ENCODE results near the gene DOCK6. TPM values are rescaled to one million over a fixed set of nuclear protein-coding genes. Genes with fewer than 3 reads are reported as not detected.

The DOCK6 gene
- total and polyA plus RNA-seq, 10 of the 15 experiments (the other 5 are each of a cell fraction or from before 2014, with no cell fraction given), result 0.76 to 24.8 (median 4.7) TPM

DNA sequence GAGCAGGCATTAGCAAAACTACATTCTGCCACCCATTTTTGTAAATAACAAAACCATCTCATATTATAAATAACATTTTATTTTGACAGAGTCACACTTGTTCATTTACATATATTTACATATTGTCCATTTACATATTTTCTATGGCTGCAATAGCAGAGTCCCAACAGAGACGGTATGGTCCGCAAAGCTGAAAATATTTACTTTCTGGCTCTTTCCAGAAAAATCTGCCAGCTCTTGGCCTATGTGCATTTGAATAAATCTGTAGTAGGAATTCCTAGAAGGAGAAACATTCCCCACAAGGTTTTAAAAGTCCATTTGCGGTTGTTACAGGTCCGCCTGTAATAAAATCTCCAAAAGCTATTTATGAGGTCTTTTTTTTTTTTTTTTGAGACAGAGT lies 27.9 kb upstream of the DOCK6 start:
- RAD21 ChIA-PET (ENCODE audit: unreplicated experiment), result interaction anchor here (1.0 to 1.2 kb wide), 3 partner anchors 91 to 380 kb away, joined by 3 to 4 read pairs (median 3); no protein-coding TSS in a partner anchor
- H3K4me1 ChIP-seq (ENCODE audit: control insufficient read depth, insufficient read depth, low read length), result peaks cover 7% of the 10 kb centered on the region
- no peaks in the 10 kb centered on the region for H4K20me1 ChIP-seq (ENCODE audit: control insufficient read depth, insufficient read depth)
- SMC1A ChIA-PET (ENCODE audit: uncharacterized antibody, unreplicated experiment), result interaction anchor here (1.0 kb wide), 1 partner anchor 85 kb away, joined by 5 read pairs; no protein-coding TSS in a partner anchor
- no peak overlapping the region for H3K27ac ChIP-seq (ENCODE audit: control insufficient read depth, insufficient read depth)
- no peaks in the 10 kb centered on the region for H3K9me3 ChIP-seq (replicated peaks; ENCODE audit: control insufficient read depth, insufficient read depth, low read length)
- no peak for FAIRE-seq
- CTCF ChIA-PET, result interaction anchor here (0.6 to 2.0 kb wide), 4 partner anchors 31 to 535 kb away, joined by 4 to 5 read pairs (median 4); no protein-coding TSS in a partner anchor
- in situ Hi-C loops (cut with MboI) (loop anchor here (10.0 kb wide), 1 partner anchor 185 kb away; no protein-coding TSS in a partner anchor), intact Hi-C loops (cut with micrococcal nuclease; ENCODE audit: unreplicated experiment) (loop anchor here (5.0 kb wide), 1 partner anchor 147 kb away; the partner anchor contains the start of genes ODAD3 and PRKCSH)
- H3K4me2 ChIP-seq (ENCODE audit: control insufficient read depth, insufficient read depth), result no peak overlapping the region
- H3K79me2 ChIP-seq (ENCODE audit: control insufficient read depth, insufficient read depth, low read length), result no peaks in the 10 kb centered on the region
- no TSS peak for BruUV-seq (replicated peaks)
- 57% methylated on average over 4 of the region's 4 CpGs for WGBS (ENCODE audit: insufficient coverage, insufficient replicate concordance, low lambda C conversion rate, missing lambda C conversion rate)
- no peak for ATAC-seq
- DNase-seq (ENCODE audit: low read depth, low spot score), result no peak
- no peak overlapping the region for H2AFZ ChIP-seq (ENCODE audit: control insufficient read depth, low read depth, low read length)
- POLR2A ChIA-PET, result interaction anchor here (1.6 kb wide), 1 partner anchor 84 kb away, joined by 3 read pairs; the partner anchor contains the start of gene SWSAP1
- H3K27me3 ChIP-seq (replicated peaks in 1 of 2; ENCODE audit: control insufficient read depth in 2 of 2, insufficient read depth in 2 of 2, low read length in 1 of 2), result no peaks in the 10 kb centered on the region
- H3K9ac ChIP-seq (ENCODE audit: control insufficient read depth, insufficient read depth, low read length), result no peak overlapping the region
- H3K36me3 ChIP-seq (ENCODE audit: control insufficient read depth in 2 of 2, insufficient read depth in 2 of 2, low read length in 1 of 2), result no peaks in the 10 kb centered on the region
- no peak for TF ChIP-seq NR2C2 (IDR thresholded peaks at IDR 0.05; ENCODE audit: borderline replicate concordance, control insufficient read depth, insufficient read length, low read depth)
- TF ChIP-seq, protein P1, sequence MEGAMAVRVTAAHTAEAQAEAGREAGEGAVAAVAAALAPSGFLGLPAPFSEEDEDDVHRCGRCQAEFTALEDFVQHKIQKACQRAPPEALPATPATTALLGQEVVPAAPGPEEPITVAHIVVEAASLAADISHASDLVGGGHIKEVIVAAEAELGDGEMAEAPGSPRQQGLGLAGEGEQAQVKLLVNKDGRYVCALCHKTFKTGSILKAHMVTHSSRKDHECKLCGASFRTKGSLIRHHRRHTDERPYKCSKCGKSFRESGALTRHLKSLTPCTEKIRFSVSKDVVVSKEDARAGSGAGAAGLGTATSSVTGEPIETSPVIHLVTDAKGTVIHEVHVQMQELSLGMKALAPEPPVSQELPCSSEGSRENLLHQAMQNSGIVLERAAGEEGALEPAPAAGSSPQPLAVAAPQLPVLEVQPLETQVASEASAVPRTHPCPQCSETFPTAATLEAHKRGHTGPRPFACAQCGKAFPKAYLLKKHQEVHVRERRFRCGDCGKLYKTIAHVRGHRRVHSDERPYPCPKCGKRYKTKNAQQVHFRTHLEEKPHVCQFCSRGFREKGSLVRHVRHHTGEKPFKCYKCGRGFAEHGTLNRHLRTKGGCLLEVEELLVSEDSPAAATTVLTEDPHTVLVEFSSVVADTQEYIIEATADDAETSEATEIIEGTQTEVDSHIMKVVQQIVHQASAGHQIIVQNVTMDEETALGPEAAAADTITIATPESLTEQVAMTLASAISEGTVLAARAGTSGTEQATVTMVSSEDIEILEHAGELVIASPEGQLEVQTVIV (IDR thresholded peaks at IDR 0.05; ENCODE audit: borderline replicate concordance, partially characterized antibody), result no peak
- TF ChIP-seq, protein P2, sequence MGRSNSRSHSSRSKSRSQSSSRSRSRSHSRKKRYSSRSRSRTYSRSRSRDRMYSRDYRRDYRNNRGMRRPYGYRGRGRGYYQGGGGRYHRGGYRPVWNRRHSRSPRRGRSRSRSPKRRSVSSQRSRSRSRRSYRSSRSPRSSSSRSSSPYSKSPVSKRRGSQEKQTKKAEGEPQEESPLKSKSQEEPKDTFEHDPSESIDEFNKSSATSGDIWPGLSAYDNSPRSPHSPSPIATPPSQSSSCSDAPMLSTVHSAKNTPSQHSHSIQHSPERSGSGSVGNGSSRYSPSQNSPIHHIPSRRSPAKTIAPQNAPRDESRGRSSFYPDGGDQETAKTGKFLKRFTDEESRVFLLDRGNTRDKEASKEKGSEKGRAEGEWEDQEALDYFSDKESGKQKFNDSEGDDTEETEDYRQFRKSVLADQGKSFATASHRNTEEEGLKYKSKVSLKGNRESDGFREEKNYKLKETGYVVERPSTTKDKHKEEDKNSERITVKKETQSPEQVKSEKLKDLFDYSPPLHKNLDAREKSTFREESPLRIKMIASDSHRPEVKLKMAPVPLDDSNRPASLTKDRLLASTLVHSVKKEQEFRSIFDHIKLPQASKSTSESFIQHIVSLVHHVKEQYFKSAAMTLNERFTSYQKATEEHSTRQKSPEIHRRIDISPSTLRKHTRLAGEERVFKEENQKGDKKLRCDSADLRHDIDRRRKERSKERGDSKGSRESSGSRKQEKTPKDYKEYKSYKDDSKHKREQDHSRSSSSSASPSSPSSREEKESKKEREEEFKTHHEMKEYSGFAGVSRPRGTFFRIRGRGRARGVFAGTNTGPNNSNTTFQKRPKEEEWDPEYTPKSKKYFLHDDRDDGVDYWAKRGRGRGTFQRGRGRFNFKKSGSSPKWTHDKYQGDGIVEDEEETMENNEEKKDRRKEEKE (IDR thresholded peaks at IDR 0.05), result no peak
- TF ChIP-seq, protein P3, sequence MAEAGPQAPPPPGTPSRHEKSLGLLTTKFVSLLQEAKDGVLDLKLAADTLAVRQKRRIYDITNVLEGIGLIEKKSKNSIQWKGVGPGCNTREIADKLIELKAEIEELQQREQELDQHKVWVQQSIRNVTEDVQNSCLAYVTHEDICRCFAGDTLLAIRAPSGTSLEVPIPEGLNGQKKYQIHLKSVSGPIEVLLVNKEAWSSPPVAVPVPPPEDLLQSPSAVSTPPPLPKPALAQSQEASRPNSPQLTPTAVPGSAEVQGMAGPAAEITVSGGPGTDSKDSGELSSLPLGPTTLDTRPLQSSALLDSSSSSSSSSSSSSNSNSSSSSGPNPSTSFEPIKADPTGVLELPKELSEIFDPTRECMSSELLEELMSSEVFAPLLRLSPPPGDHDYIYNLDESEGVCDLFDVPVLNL (IDR thresholded peaks at IDR 0.05; ENCODE audit: low read depth, low read length), result no peak
- TF ChIP-seq, protein P4, sequence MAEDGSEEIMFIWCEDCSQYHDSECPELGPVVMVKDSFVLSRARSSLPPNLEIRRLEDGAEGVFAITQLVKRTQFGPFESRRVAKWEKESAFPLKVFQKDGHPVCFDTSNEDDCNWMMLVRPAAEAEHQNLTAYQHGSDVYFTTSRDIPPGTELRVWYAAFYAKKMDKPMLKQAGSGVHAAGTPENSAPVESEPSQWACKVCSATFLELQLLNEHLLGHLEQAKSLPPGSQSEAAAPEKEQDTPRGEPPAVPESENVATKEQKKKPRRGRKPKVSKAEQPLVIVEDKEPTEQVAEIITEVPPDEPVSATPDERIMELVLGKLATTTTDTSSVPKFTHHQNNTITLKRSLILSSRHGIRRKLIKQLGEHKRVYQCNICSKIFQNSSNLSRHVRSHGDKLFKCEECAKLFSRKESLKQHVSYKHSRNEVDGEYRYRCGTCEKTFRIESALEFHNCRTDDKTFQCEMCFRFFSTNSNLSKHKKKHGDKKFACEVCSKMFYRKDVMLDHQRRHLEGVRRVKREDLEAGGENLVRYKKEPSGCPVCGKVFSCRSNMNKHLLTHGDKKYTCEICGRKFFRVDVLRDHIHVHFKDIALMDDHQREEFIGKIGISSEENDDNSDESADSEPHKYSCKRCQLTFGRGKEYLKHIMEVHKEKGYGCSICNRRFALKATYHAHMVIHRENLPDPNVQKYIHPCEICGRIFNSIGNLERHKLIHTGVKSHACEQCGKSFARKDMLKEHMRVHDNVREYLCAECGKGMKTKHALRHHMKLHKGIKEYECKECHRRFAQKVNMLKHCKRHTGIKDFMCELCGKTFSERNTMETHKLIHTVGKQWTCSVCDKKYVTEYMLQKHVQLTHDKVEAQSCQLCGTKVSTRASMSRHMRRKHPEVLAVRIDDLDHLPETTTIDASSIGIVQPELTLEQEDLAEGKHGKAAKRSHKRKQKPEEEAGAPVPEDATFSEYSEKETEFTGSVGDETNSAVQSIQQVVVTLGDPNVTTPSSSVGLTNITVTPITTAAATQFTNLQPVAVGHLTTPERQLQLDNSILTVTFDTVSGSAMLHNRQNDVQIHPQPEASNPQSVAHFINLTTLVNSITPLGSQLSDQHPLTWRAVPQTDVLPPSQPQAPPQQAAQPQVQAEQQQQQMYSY (CRISPR knock-in tag; IDR thresholded peaks at IDR 0.05), result no peak
- H3K4me3 ChIP-seq, result no peak overlapping the region
